Measurements from ENCODE around the gene FAM43A.

Gene FAM43A

GRCh38 chr3:194707147-194707540 is 21.5 kb downstream of the FAM43A start:
- H4K8ac ChIP-seq (ENCODE audit: low read depth, low read length), result no peak overlapping the region
- H3K9ac ChIP-seq (ENCODE audit: low read depth, low read length, poor library complexity), result no peak overlapping the region
- no peak overlapping the region for H3K23ac ChIP-seq (ENCODE audit: low read depth, low read length, poor library complexity)
- H2BK120ac ChIP-seq (ENCODE audit: low read depth, low read length), result no peak overlapping the region
- no peak overlapping the region for H3K14ac ChIP-seq (ENCODE audit: low read length)
- no peak overlapping the region for H3K27ac ChIP-seq (replicated peaks; ENCODE audit: low read length)
- no peak overlapping the region for H4K91ac ChIP-seq (ENCODE audit: low read depth, low read length, poor library complexity)
- no peak overlapping the region for H3K4ac ChIP-seq (ENCODE audit: low read length)
- no peak overlapping the region for H2BK12ac ChIP-seq (ENCODE audit: low read length)
- no peak overlapping the region for H2BK15ac ChIP-seq (ENCODE audit: low read length)
- H2AFZ ChIP-seq (ENCODE audit: low read length), result no peak overlapping the region
- peaks cover 0 to 3% of the 10 kb centered on the region in 2 donors for H3K9me3 ChIP-seq (replicated peaks in 1 of 2; ENCODE audit: control insufficient read depth in 2 of 2, insufficient read depth in 1 of 2, low read depth in 1 of 2, low read length in 2 of 2)
- peaks cover 0 to 5% of the 10 kb centered on the region in 2 donors for H3K4me1 ChIP-seq (ENCODE audit: control insufficient read depth in 2 of 2, insufficient read depth in 1 of 2, low read depth in 1 of 2, low read length in 2 of 2)
- WGBS, 2 donors (ENCODE audit: extremely low coverage in 2 of 2, insufficient read length in 2 of 2, insufficient replicate concordance in 1 of 2), result no CpG with 5 or more reads among the region's 7 CpGs
- H3K4me3 ChIP-seq (ENCODE audit: low read length in 2 of 2), result no peak overlapping the region
- no peak overlapping the region for H2BK5ac ChIP-seq (ENCODE audit: low read length)
- no peaks in the 10 kb centered on the region for H3K79me1 ChIP-seq (ENCODE audit: low read depth, low read length)
- no peak for DNase-seq (ENCODE audit: low spot score)
- H3K36me3 ChIP-seq (replicated peaks in 1 of 2; ENCODE audit: control insufficient read depth in 2 of 2, insufficient read depth in 2 of 2, low read length in 2 of 2), result no peaks in the 10 kb centered on the region
- H2AK5ac ChIP-seq (ENCODE audit: low read depth, low read length), result no peak overlapping the region
- H3K4me2 ChIP-seq (ENCODE audit: insufficient read depth, low read length, poor library complexity, severe bottlenecking), result no peak overlapping the region
- H3K18ac ChIP-seq (ENCODE audit: low read length), result no peak overlapping the region
- H3K27me3 ChIP-seq (ENCODE audit: control insufficient read depth in 3 of 3, insufficient read depth in 3 of 3, low read depth in 1 of 3, low read length in 3 of 3), result peaks cover 0 to 18% (median 0%) of the 10 kb centered on the region in 3 experiments

- Histone ChIP-seq H4K8ac (ENCODE audit: low read depth, low read length) (no peak overlapping the region), H2BK5ac (ENCODE audit: low read length) (no peak overlapping the region), H4K91ac (ENCODE audit: low read depth, low read length, poor library complexity) (no peak overlapping the region), H2BK15ac (ENCODE audit: low read length) (no peak overlapping the region), H3K18ac (ENCODE audit: low read length) (no peak overlapping the region), H3K27ac (replicated peaks; ENCODE audit: low read length) (no peak overlapping the region), H3K4me1 (ENCODE audit: control insufficient read depth in 2 of 2, insufficient read depth in 1 of 2, low read depth in 1 of 2, low read length in 2 of 2) (no peaks in the 10 kb centered on the region), H3K27me3 (ENCODE audit: control insufficient read depth in 3 of 3, insufficient read depth in 3 of 3, low read depth in 1 of 3, low read length in 3 of 3) (peaks cover 0 to 17% (median 0%) of the 10 kb centered on the region in 3 experiments), H2AFZ (ENCODE audit: low read length) (no peak overlapping the region), H3K4me3 (ENCODE audit: low read length in 2 of 2) (no peak overlapping the region), H3K23ac (ENCODE audit: low read depth, low read length, poor library complexity) (no peak overlapping the region), H3K4ac (ENCODE audit: low read length) (no peak overlapping the region), H3K79me1 (ENCODE audit: low read depth, low read length) (no peaks in the 10 kb centered on the region), H2AK5ac (ENCODE audit: low read depth, low read length) (no peak overlapping the region), H3K9me3 (replicated peaks in 1 of 2; ENCODE audit: control insufficient read depth in 2 of 2, insufficient read depth in 1 of 2, low read depth in 1 of 2, low read length in 2 of 2) (peaks cover 0 to 3% of the 10 kb centered on the region in 2 donors), H2BK12ac (ENCODE audit: low read length) (no peak overlapping the region), H3K14ac (ENCODE audit: low read length) (no peak overlapping the region), H3K36me3 (replicated peaks in 1 of 2; ENCODE audit: control insufficient read depth in 2 of 2, insufficient read depth in 2 of 2, low read length in 2 of 2) (no peaks in the 10 kb centered on the region), H3K4me2 (ENCODE audit: insufficient read depth, low read length, poor library complexity, severe bottlenecking) (no peak overlapping the region), H3K9ac (ENCODE audit: low read depth, low read length, poor library complexity) (no peak overlapping the region), H2BK120ac (ENCODE audit: low read depth, low read length) (no peak overlapping the region)
- DNase-seq (ENCODE audit: low spot score), result no peak
- WGBS, 2 donors (ENCODE audit: extremely low coverage in 2 of 2, insufficient read length in 2 of 2, insufficient replicate concordance in 1 of 2), result no CpG with 5 or more reads among the region's 3 CpGs
These were observed 25.6 kb downstream of the FAM43A start for GRCh38 chr3:194711286-194711685.

GRCh38 chr3:194711913-194712312 is 26.2 kb downstream of the FAM43A start:
- H3K18ac ChIP-seq (ENCODE audit: low read length), result no peak overlapping the region
- DNase-seq (ENCODE audit: low spot score), result no peak
- peaks cover 0 to 3% of the 10 kb centered on the region in 2 donors for H3K9me3 ChIP-seq (replicated peaks in 1 of 2; ENCODE audit: control insufficient read depth in 2 of 2, insufficient read depth in 1 of 2, low read depth in 1 of 2, low read length in 2 of 2)
- no peak overlapping the region for H2BK120ac ChIP-seq (ENCODE audit: low read depth, low read length)
- H3K36me3 ChIP-seq (replicated peaks in 1 of 2; ENCODE audit: control insufficient read depth in 2 of 2, insufficient read depth in 2 of 2, low read length in 2 of 2), result no peaks in the 10 kb centered on the region
- H3K4ac ChIP-seq (ENCODE audit: low read length), result no peak overlapping the region
- no peak overlapping the region for H2BK12ac ChIP-seq (ENCODE audit: low read length)
- H3K23ac ChIP-seq (ENCODE audit: low read depth, low read length, poor library complexity), result no peak overlapping the region
- no peak overlapping the region for H4K8ac ChIP-seq (ENCODE audit: low read depth, low read length)
- H2AFZ ChIP-seq (ENCODE audit: low read length), result no peak overlapping the region
- H3K14ac ChIP-seq (ENCODE audit: low read length), result no peak overlapping the region
- H2AK5ac ChIP-seq (ENCODE audit: low read depth, low read length), result no peak overlapping the region
- no peaks in the 10 kb centered on the region for H3K4me1 ChIP-seq (ENCODE audit: control insufficient read depth in 2 of 2, insufficient read depth in 1 of 2, low read depth in 1 of 2, low read length in 2 of 2)
- H4K91ac ChIP-seq (ENCODE audit: low read depth, low read length, poor library complexity), result no peak overlapping the region
- WGBS, 2 donors (ENCODE audit: extremely low coverage in 2 of 2, insufficient read length in 2 of 2, insufficient replicate concordance in 1 of 2), result no CpG with 5 or more reads among the region's 6 CpGs
- H3K79me1 ChIP-seq (ENCODE audit: low read depth, low read length), result no peaks in the 10 kb centered on the region
- H2BK5ac ChIP-seq (ENCODE audit: low read length), result no peak overlapping the region
- H3K9ac ChIP-seq (ENCODE audit: low read depth, low read length, poor library complexity), result no peak overlapping the region
- no peak overlapping the region for H2BK15ac ChIP-seq (ENCODE audit: low read length)
- H3K4me2 ChIP-seq (ENCODE audit: insufficient read depth, low read length, poor library complexity, severe bottlenecking), result no peak overlapping the region
- H3K4me3 ChIP-seq (ENCODE audit: low read length in 2 of 2), result no peak overlapping the region
- no peak overlapping the region for H3K27ac ChIP-seq (replicated peaks; ENCODE audit: low read length)
- H3K27me3 ChIP-seq (ENCODE audit: control insufficient read depth in 3 of 3, insufficient read depth in 3 of 3, low read depth in 1 of 3, low read length in 3 of 3), result peaks cover 0 to 23% (median 0%) of the 10 kb centered on the region in 3 experiments

GRCh38 chr3:194713299-194714136 is 27.8 kb downstream of the FAM43A start:
- no peak overlapping the region for H3K9ac ChIP-seq (ENCODE audit: low read depth, low read length, poor library complexity)
- H3K4me3 ChIP-seq (ENCODE audit: low read length in 2 of 2), result no peak overlapping the region
- H3K27ac ChIP-seq (replicated peaks; ENCODE audit: low read length), result no peak overlapping the region
- peaks cover 0 to 30% (median 0%) of the 10 kb centered on the region in 3 experiments for H3K27me3 ChIP-seq (ENCODE audit: control insufficient read depth in 3 of 3, insufficient read depth in 3 of 3, low read depth in 1 of 3, low read length in 3 of 3)
- H3K36me3 ChIP-seq (replicated peaks in 1 of 2; ENCODE audit: control insufficient read depth in 2 of 2, insufficient read depth in 2 of 2, low read length in 2 of 2), result no peaks in the 10 kb centered on the region
- no peak overlapping the region for H2AK5ac ChIP-seq (ENCODE audit: low read depth, low read length)
- no peaks in the 10 kb centered on the region for H3K79me1 ChIP-seq (ENCODE audit: low read depth, low read length)
- no peak overlapping the region for H3K4ac ChIP-seq (ENCODE audit: low read length)
- H2AFZ ChIP-seq (ENCODE audit: low read length), result no peak overlapping the region
- no peak overlapping the region for H4K8ac ChIP-seq (ENCODE audit: low read depth, low read length)
- H2BK15ac ChIP-seq (ENCODE audit: low read length), result no peak overlapping the region
- no peaks in the 10 kb centered on the region for H3K9me3 ChIP-seq (replicated peaks in 1 of 2; ENCODE audit: control insufficient read depth in 2 of 2, insufficient read depth in 1 of 2, low read depth in 1 of 2, low read length in 2 of 2)
- no peak overlapping the region for H2BK5ac ChIP-seq (ENCODE audit: low read length)
- H3K4me1 ChIP-seq (ENCODE audit: control insufficient read depth in 2 of 2, insufficient read depth in 1 of 2, low read depth in 1 of 2, low read length in 2 of 2), result no peaks in the 10 kb centered on the region
- no peak overlapping the region for H3K18ac ChIP-seq (ENCODE audit: low read length)
- H3K4me2 ChIP-seq (ENCODE audit: insufficient read depth, low read length, poor library complexity, severe bottlenecking), result no peak overlapping the region
- WGBS, 2 donors (ENCODE audit: extremely low coverage in 2 of 2, insufficient read length in 2 of 2, insufficient replicate concordance in 1 of 2), result no CpG with 5 or more reads among the region's 9 CpGs
- no peak overlapping the region for H3K14ac ChIP-seq (ENCODE audit: low read length)
- H3K23ac ChIP-seq (ENCODE audit: low read depth, low read length, poor library complexity), result no peak overlapping the region
- no peak overlapping the region for H2BK120ac ChIP-seq (ENCODE audit: low read depth, low read length)
- H2BK12ac ChIP-seq (ENCODE audit: low read length), result no peak overlapping the region
- no peak overlapping the region for H4K91ac ChIP-seq (ENCODE audit: low read depth, low read length, poor library complexity)
- no peak for DNase-seq (ENCODE audit: low spot score)
